Lung (tissue), 16 donors: ENCODE measurements around the gene UGT1A8. TPM values are rescaled to one million over a fixed set of nuclear protein-coding genes. Genes with fewer than 3 reads are reported as not detected.
"Not testable (repeated sequence)": the region's sequence is repeated elsewhere in the genome, so short reads cannot be mapped to it uniquely, and the experiment has no call there.

Experiments
- ATAC-seq: fragments of 200-7000 bp; cut with Tn5 transposase; one replicate; pipeline ENCODE4 v1.9.1; 2020; ENCODE audit warnings: moderate number of reproducible peaks; ENCODE audit not compliant: insufficient read depth, low FRiP score
- DNase-seq, 3 donors: peaks; one replicate each; pipeline ENCODE4 v3.0.0-alpha.2; 2013 to 2017
- H3K27ac ChIP-seq, 2 donors: one replicate each; pipeline ENCODE4 v1.5.1; 2013; ENCODE audit warnings: mild to moderate bottlenecking in 2 of 2, moderate library complexity in 2 of 2, control low read depth in 1 of 2, inconsistent platforms in 1 of 2, low read depth in 1 of 2, low read length in 1 of 2
- H3K27me3 ChIP-seq, 3 donors: one replicate each; pipeline ENCODE4 v1.5.1; 2013; ENCODE audit warnings: low read length in 2 of 3; ENCODE audit not compliant: control insufficient read depth in 3 of 3, insufficient read depth in 3 of 3
- H3K36me3 ChIP-seq, 4 donors: one replicate each; pipeline ENCODE4 v1.5.1; 2013; ENCODE audit warnings: low read length in 4 of 4, mild to moderate bottlenecking in 1 of 4, moderate library complexity in 1 of 4; ENCODE audit not compliant: control insufficient read depth in 4 of 4, insufficient read depth in 4 of 4
- H3K4me1 ChIP-seq, 5 donors: one replicate each; pipeline ENCODE4 v1.5.1; 2013; ENCODE audit warnings: low read length in 5 of 5, mild to moderate bottlenecking in 2 of 5, moderate library complexity in 1 of 5; ENCODE audit not compliant: control insufficient read depth in 5 of 5, insufficient read depth in 5 of 5
- H3K4me3 ChIP-seq: one replicate; pipeline ENCODE4 v1.5.1; 2013; ENCODE audit warnings: mild to moderate bottlenecking, control low read depth, moderate library complexity
- H3K9ac ChIP-seq, 2 donors: one replicate each; pipeline ENCODE4 v1.5.1; 2013; ENCODE audit warnings: low read length in 2 of 2, control low read depth in 1 of 2; ENCODE audit not compliant: insufficient read depth in 1 of 2
- H3K9me3 ChIP-seq, 4 donors: one replicate each; pipeline ENCODE4 v1.5.1; 2013; ENCODE audit warnings: low read length in 3 of 4, mild to moderate bottlenecking in 1 of 4, moderate library complexity in 1 of 4; ENCODE audit not compliant: control insufficient read depth in 4 of 4, insufficient read depth in 3 of 4
- CTCF ChIP-seq: IDR thresholded peaks from 2 replicates; pipeline ENCODE4 v1.5.1; 2012; ENCODE audit warnings: mild to moderate bottlenecking; ENCODE audit errors: control extremely low read depth, extremely low read depth
- WGBS, 2 donors: extraction: QIAGEN DNeasy Blood & Tissue Kit; methylation state at CpG; one replicate each; pipeline ENCODE4 v1.1.7; 2013; 5-methylcytosine and 5-hydroxymethylcytosine counted together
- long read RNA-seq, 5 donors: transcript quantifications; one replicate each; lab custom pipeline, GENCODE V29; 2026
- polyA plus RNA-seq, 2 donors: library from polyadenylated mRNA; stranded (reverse); fragments of 200-250 nt; gene quantifications; one replicate each; pipeline ENCODE4 v1.2.1, GENCODE V29; 2013
- total RNA-seq, 2 donors: library from RNA; depleted of rRNA in 1 of 2; stranded (reverse); fragments of >200 nt in 1 of 2; gene quantifications; one replicate each; pipeline ENCODE4 v1.2.1, GENCODE V29; 2014 to 2021
- donor health status: control.
- donor health status: control.
- donor health status: Bipolar disorder and iron deficiency.
- donor health status: healthy.
- donor health status: DM: yes; HTN: yes; CAD: no.

UGT1A8 gene
- under 1 TPM in 1 of 2 donors, not detected in 1; 0.26 TPM for total RNA-seq
- polyA plus RNA-seq, result not detected
- long read RNA-seq, donor 1, result 0 reads
- long read RNA-seq, donor 2, result 0 reads
- long read RNA-seq, donor 3, result 0 reads
- long read RNA-seq, donor 4, result 0 reads
- long read RNA-seq, donor 5, result 0 reads

- not testable (repeated sequence) for H3K9me3 ChIP-seq, H3K4me3 ChIP-seq, ATAC-seq, H3K27ac ChIP-seq, H3K36me3 ChIP-seq, H3K9ac ChIP-seq, H3K27me3 ChIP-seq, DNase-seq, H3K4me1 ChIP-seq
- WGBS, 2 donors, result 82 to 95% methylated on average over 5 of the region's 5 CpGs
Measured at GRCh38 chr2:233617476-233617875, at the start of gene UGT1A8. Gene UGT1A8 (plus strand): TSS chr2:233617633. CDS start chr2:233617708, 75 bp downstream.

GRCh38 chr2:233571001-233571400, 46.4 kb upstream of the UGT1A8 start:
- no peaks in the 10 kb centered on the region for H3K36me3 ChIP-seq
- no peak overlapping the region for H3K27ac ChIP-seq
- ATAC-seq (no peak), DNase-seq (no peak)
- H3K4me1 ChIP-seq, result no peaks in the 10 kb centered on the region
- 69 to 75% methylated on average over 1 of the region's 1 CpG for WGBS, 2 donors
- H3K4me3 ChIP-seq, result no peak overlapping the region
- H3K9ac ChIP-seq, result no peak overlapping the region
- H3K9me3 ChIP-seq, result peaks cover 0 to 3% (median 0%) of the 10 kb centered on the region in 4 donors
- TF ChIP-seq CTCF, result no peak
- no peaks in the 10 kb centered on the region for H3K27me3 ChIP-seq

- DNase-seq (no peak), ATAC-seq (no peak)
- no peak for TF ChIP-seq CTCF
- WGBS, 2 donors, result 89 to 90% methylated on average over 2 of the region's 2 CpGs
- H3K27me3 ChIP-seq, result no peaks in the 10 kb centered on the region
- H3K36me3 ChIP-seq, result no peaks in the 10 kb centered on the region
- no peak overlapping the region for H3K9ac ChIP-seq
- no peaks in the 10 kb centered on the region for H3K4me1 ChIP-seq
- H3K27ac ChIP-seq, result no peak overlapping the region
- H3K4me3 ChIP-seq, result no peak overlapping the region
- peaks cover 0 to 3% (median 0%) of the 10 kb centered on the region in 4 donors for H3K9me3 ChIP-seq
Measured at GRCh38 chr2:233571462-233571861, 46.0 kb upstream of the UGT1A8 start.

- Histone ChIP-seq H3K4me3 (no peak overlapping the region), H3K9ac (no peak overlapping the region), H3K27me3 (no peaks in the 10 kb centered on the region), H3K27ac (no peak overlapping the region), H3K36me3 (no peaks in the 10 kb centered on the region), H3K4me1 (no peaks in the 10 kb centered on the region), H3K9me3 (peaks cover 0 to 3% (median 0%) of the 10 kb centered on the region in 4 donors)
- ATAC-seq, result no peak
- no peak for TF ChIP-seq CTCF
- no peak for DNase-seq
- WGBS, 2 donors, result 92% methylated on average over 4 of the region's 4 CpGs
Measured at GRCh38 chr2:233572468-233572867, 45.0 kb upstream of the UGT1A8 start.

GRCh38 chr2:233577341-233577740, 40.1 kb upstream of the UGT1A8 start:
- 66 to 75% methylated on average over 5 of the region's 5 CpGs for WGBS, 2 donors
- not testable (repeated sequence) for H3K27ac ChIP-seq, ATAC-seq, H3K9me3 ChIP-seq, H3K9ac ChIP-seq, H3K36me3 ChIP-seq, H3K4me1 ChIP-seq, H3K27me3 ChIP-seq, H3K4me3 ChIP-seq, DNase-seq

- H3K36me3 ChIP-seq, H3K9me3 ChIP-seq, H3K4me1 ChIP-seq, ATAC-seq, DNase-seq, H3K27me3 ChIP-seq, H3K9ac ChIP-seq, H3K4me3 ChIP-seq, H3K27ac ChIP-seq: not testable (repeated sequence)
- 78 to 87% methylated on average over 31 to 35 of the region's 35 CpGs for WGBS, 2 donors
Measured at GRCh38 chr2:233583217-233583965, 34.0 kb upstream of the UGT1A8 start.
